SH-SY5Y (cell line): Measurements from ENCODE around the gene ADAMTS17.

Experiments
- GATA2 ChIP-seq: IDR thresholded peaks from 2 replicates; pipeline ENCODE4 v1.6.1; 2011; ENCODE audit warnings: mild to moderate bottlenecking, low read depth, low read length
- GATA3 ChIP-seq: IDR thresholded peaks from 2 replicates; pipeline ENCODE4 v1.6.1; 2011; ENCODE audit warnings: low read depth, mild to moderate bottlenecking, low read length, moderate library complexity

DNA sequence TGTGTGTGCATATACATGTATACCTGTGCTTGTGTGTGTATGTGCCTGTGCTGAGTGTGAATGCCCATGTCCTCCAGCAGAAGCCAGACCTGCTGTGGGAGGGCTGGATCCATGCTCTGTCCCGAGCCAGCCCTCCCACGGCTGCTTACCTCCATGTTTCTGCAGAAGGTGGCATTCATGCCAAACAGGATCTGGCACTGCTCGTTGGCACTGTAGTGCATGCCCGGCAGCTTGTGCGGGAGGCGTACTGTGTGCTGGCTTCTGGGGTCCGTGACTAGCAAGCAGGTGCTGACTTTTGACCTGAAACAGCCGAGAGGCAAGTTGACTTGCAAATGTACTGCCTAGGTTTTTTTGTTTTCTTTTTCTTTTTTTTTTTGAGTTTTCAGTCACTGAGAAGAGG is 189.3 kb downstream of the ADAMTS17 start:
- no peak for TF ChIP-seq GATA2
- TF ChIP-seq GATA3 = no peak
